HG02938 (cell line): ENCODE measurements around the gene ZMYND8.
"Not testable (repeated sequence)": the region's sequence is repeated elsewhere in the genome, so short reads cannot be mapped to it uniquely, and the experiment has no call there.

Experiments
- ATAC-seq: cut with Tn5 transposase; IDR thresholded peaks from one replicate; pipeline ENCODE4 v1.9.1; 2021; ENCODE audit warnings: mild to moderate bottlenecking, moderate library complexity; ENCODE audit not compliant: unreplicated experiment

Gene ZMYND8

DNA sequence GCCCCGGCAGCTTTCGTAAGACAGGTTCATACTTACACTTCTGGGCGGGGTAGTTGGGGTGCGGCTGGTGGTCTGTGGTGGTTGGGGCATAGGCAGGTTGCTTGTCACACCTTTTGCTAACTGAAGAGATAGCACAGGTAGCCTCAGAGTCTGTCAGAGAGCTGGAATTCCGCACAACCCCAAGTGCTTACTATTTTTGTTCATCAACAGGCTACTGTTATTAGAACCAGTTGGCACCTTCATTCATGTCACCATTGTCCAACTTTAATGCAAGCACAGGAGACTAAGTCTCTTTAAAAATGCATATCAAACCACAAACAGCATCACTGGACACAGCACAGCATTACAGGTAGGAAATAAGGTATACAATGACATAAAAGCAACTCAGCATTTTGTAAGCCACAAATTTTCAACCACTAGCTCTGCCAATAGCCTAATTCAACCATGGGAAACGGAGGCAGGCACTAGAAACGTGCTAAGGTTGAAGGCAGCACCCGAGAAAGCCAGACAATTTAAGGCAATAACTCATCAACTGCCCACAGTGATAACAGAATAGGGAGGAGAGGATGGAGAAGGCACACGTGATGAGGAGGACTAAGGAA lies 143.8 kb downstream of the ZMYND8 start:
- no peak for ATAC-seq

DNA sequence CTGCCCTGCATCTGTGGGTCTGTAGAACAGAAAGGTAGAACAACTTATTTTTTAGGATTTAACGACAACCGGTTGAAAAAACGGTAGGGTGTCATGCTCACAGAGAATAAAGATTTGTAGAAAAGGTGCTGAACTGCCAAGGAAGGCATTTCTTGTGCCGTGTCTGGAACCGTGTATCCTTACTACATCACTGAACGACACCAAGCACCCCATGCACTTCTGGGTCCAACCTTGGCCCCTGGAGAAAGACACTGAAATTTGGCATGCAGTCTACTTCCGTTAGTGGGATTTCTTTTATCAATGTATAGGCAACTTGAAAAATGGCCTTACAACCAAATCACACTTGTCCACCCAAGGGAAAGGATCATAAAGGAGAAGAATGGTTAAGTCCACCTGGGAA lies 145.5 kb downstream of the ZMYND8 start:
- no peak for ATAC-seq

DNA sequence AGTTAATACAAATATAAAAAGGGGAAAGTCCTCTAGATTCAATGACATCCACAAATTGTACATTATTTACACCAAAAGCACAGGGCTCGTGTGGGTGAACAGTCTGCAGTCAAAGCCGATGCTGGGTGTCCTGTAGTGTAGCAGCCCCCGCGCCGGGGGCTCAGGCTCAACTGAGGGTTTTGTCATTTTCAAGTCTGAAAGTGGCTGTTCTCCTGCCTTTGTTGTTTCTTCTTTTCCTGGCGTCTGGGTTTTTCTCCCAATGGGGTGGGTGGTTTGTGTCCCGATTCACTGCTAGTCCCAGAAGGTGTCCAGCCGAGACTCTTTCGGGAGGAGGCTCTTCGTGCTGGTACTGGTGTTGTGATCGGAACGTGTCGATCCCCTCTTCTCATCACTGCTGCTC lies 146.0 kb downstream of the ZMYND8 start:
- no peak for ATAC-seq

DNA sequence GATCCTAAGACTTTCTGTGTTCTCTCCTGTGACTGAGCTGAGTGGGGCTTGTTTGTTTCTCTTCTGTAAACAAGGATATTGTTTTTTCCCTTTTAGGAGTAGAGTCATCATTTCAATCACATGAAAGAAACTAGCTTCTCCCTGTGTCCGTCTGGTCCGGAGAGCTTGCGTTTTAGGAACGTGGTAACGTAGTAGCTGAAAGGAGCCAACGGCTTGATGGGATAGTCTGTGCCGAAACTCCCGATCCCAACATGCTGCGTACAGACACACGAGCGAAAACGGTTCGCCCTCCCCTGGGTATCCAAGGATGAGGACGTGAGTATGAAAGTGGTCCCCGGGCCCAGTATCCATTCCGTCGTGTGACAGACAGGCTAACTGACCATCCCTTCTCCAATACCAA lies 146.5 kb downstream of the ZMYND8 start:
- ATAC-seq: no peak

DNA sequence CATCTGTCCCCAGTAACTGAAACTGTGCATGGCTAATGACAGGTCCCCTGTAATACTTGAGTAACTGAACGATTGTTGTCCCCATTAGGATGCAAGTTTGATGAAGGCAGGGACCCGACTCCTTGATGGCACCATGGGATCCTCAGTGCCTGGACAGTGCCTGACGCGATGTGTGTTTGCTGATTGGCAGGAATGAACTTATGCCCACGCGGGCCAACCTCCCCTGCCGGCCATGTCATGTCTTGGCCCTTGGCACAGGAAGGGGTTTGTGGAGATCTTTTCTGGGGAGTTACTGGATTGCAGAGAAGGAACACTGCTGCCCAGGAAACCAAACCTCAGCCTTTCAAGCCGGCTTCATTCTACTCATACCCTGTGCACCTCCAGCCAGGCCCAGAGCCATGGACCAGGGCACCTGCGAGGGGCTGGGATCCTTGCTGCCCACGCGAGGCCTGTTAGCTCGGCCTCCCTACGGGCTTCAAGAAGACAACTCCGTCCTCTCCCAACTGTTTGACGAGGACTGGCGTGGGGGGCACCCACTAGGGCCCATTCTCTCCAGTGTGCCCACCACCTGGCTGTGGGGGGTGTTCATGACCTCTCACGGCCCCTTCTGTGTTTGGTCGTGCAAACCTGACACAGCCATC lies 147.8 kb downstream of the ZMYND8 start:
- ATAC-seq: no peak

DNA sequence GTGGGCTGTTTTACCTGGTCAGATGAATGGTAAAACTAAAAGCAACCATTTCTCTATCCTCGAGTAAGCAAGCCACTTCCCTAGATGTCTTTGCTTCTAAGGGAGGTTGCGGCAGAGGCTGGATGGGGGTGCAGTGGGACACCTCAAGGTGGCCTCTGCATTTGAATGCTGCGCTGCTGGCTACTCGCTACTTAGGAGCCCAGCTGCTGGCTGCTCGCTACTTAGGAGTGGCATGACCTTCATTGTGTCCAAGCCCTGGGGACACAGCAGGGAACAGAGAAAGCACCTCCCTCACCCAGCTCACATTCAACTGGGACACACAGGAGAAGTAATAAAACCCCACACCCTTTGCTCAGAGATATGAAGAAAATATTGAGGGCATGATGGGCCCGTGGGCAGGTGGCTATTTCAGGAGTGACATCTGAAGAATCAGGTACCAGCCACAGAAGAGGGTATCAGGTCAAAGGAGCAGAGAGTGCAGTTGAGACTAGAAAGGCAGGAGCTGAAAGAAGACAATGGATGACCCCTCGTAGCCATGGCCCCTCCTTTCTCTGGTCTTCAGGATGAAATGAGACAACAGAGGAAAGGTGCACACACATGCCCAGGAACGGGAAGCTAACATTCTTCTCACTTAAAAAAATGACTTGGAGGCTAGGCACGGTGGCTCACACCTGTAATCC lies 149.4 kb downstream of the ZMYND8 start:
- no peak for ATAC-seq

DNA sequence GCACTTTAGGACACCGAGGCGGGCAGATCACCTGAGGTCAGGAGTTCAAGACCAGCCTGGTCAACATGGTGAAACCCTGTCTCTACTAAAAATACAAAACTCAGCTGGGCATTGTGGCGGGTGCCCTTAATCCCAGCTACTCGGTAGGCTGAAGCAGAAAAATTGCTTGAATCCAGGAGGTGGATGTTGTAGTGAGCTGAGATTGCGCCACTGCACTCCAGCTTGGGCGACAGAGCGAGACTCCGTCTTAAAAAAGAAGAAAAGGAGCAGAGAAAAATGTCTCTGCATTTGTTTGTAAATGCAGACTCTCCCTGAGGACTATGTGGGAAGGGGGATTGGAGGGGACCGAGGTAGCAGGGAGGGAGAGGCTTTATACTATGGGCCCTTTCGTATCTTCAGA lies 149.9 kb downstream of the ZMYND8 start:
- not testable (repeated sequence) for ATAC-seq

DNA sequence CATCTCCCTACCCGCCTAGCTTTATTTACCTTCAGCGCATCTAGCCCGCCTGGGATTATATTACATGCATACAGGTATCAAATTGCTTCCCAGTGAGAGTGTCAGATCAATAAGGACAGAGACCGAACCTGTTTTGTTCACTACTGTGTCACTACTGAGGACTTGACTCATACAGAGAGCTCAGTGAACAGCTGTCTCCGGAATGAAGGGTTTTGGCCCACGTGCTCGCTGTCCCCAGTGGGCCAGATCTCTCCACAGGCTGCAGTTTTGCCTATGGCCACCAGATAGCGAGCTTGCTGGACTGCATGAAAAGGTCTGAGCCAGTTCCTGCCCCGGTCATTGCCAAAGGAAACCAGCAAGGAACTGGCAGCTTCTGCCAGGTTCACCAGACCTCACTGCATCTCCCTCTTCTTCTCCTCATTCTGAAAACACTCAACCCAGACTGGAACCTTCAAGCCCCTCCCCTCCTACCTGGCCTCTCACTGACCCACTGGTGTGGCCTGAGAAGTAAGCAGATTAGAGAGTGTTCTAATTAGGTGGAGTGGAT lies 150.8 kb downstream of the ZMYND8 start:
- no peak for ATAC-seq

DNA sequence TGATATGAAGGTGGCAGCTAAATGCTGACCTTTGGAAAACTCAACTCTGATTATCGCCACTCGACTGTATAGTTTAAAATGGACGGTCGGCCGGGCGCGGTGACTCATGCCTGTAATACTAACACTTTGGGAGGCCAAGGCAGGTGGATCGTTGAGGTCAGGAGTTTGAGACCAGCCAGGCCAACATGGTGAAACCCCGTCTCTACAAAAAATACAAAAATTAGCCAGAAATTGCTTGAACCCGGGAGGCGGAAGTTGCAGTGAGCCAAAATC lies 151.7 kb downstream of the ZMYND8 start:
- not testable (repeated sequence) for ATAC-seq

DNA sequence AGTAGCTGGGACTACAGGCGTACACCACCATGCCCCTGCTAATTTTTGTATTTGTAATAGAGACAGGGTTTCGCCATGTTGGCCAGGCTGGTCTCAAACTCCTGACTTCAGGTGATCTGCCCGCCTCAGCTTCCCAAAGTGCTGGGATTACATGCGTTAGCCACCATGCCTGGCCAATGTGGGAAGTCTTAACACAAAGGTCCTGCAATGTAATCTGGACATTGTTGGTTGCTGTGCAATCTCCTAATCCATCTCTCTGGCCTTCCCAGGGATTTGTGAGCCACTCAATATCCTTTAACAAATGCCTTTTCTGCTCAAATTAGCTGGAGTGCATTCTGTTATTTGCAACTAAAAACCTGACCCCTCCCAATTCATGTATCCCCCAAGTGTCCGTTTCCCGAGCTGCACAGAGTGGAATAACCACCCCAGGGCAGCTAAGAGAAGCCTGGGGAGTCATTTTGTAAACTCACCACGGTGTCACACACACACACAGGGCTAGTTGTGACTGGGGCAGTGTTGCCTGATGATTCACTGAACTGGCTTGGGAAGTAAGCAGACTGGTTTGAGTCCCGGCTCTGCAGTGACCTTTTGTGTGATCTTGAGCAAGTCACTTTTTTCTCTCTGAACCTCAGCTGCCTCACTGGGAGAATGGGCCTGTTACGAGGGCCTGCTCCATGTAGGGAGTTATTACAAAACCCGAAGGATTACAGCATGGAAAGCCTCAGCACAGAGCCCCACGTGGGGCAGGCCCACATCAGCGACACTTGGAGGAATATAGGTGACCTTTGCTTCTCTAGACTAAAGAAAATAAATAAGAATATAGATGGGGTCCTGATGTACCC lies 152.3 kb downstream of the ZMYND8 start:
- ATAC-seq: no peak

DNA sequence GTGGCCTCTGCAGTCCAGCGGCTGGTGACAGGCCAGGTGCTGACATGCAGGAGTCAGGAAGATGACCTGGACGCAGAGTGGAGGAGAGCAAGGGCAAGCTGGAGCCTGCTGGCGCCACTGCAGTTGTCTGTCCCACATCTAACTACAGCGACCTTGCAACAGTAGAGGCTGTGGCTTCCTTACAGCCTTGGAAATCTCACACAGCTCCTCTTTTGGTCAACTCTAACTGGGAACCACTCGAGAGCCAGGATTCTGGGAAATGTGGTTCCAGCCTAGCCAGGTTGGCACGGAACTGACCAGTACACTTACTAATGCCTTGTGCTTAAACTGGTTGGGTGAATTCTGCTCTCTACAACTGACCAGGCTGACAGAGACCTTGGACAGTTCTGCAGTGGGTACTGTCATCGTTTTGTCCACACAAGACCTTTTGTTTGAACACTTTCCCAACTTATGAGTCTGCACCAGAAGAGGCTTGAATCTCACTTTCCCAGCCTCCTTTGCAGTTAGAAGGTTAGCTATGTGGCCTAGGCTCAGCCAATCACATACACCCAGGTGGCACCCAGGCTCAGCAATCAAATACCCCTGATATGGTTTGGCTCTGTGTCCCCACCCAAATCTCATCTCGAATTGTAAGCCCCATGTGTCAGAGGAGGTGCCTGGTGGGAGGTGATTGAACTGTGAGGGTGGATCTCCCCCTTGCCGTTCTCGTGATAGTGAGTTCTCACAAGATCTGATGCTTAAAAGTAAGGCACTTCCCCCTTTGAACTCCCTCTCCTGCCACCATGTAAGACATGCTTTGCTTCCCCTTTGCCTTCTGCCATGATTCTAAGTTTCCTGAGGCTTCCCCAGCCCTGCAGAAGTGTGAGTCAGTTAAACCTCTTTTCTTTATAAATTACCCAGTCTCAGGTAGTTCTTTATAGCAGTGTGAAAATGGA lies 153.5 kb downstream of the ZMYND8 start:
- ATAC-seq: no peak

DNA sequence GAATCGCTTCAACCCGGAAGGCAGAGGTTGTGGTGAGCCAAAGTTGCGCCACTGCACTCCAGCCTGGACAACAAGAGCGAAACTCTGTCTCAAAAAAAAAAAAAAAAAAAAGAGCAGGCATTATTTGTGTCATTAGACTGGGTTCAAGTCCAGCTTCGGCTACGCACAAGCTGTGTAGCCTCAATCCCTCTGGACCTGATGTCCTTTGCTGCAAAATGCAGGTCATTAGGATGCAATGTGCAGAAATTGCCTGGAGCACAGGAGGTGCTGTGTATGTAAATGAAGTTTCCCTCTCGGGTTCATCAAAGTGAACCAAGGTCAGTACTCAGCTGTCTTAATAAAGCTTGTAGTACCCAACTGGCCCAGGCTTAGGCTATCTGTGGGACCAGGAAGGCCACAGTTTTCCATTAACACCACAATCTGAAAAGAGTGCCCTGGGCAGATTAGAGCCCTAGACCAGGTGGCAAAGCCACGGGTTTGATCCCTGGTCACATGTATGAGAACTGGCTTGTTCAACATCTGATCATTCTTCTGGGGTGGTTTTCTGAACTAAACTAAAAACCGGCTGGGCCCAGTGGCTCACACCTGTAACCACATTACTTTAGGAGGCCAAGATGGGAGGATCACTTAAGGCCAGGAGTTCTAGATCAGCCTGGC lies 155.3 kb downstream of the ZMYND8 start:
- ATAC-seq: no peak

DNA sequence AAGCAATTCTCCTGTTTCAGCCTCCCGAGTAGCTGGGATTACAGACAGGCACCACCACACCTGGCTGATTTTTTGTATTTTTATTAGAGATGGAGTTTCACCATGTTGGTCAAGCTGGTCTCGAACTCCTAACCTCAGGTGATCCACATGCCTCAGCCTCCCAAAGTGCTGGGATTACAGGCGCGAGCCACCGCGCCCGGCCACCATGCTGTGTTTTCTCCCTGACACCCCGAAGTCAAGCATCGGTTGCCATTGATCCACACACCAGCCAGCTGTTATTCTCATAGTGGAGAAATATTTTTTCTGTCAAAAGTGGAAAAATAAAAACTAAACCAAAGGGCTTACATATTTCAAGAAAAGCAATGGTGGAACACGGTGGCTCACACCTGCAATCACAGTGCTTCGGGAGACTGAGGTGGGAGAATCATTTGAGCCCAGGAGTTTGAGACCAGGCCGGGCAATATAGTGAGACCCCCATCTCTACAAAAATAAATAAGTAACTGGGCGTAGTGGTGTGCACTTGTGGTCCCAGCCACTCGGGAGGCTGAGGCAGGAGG lies 157.4 kb downstream of the ZMYND8 start:
- ATAC-seq: no peak

DNA sequence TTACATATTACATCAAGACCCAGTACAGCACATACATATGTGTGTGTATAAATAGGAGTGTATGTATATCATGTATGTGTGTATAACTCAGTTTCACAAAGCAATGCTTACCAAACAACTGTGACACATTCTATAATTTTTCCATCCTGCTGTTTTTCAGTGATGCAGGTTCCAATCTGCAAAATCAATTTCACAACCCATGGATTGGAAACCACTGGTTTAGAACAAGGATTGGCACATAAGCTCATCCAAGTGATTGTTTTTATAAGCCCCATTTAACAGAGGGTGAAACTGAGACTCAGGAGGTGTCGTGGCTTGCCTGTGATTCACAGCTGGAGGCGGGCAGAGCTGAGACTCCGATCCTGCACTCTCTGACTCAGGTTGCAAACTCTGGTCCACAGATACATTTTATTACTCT lies 158.2 kb downstream of the ZMYND8 start:
- ATAC-seq: no peak

DNA sequence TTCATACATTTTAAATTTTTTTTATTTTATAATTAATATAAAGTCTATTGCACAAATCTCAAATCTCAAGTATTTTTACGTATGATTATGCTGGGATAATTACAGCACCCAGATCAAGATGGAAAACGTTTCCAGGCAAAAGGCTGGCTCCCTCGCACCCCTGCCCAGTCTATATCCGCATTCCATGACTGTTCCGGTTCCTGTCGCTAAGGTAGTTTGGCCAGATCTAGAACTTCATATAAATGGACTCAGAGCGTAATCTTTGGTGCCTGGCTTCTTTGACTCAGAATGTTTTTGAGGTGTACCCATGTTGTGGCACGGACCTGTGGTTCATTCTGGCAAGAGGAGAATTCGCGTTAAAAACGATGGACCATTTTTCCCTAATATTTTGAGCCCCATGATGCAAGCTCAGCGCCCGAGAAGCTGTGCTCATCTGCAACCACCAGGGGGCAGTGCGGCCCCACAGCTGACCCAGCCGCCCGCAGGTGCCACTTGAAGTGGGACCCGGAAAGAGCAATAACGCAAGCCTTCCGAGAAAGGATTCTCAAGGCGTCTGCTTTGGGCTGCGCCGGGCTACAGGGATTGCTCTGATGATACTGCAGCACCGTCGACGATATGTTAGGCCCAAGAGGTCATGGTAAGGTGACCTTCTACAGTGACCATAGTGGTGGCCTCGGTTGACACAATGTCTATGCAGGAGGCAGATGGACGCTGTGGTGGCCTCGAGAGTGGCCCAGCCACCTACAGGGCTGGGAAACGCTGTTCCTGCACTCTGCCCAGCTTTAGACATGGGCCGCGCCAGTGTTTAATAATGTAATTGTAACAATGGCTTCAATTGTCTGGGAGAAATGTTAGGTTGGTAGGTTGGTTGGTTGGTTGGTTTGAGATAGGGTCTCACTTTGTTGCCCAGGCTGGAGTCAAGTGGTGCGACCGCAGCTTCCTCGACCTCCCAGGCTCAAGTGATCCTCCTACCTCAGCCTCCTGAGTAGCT lies 160.1 kb downstream of the ZMYND8 start:
- ATAC-seq: no peak

DNA sequence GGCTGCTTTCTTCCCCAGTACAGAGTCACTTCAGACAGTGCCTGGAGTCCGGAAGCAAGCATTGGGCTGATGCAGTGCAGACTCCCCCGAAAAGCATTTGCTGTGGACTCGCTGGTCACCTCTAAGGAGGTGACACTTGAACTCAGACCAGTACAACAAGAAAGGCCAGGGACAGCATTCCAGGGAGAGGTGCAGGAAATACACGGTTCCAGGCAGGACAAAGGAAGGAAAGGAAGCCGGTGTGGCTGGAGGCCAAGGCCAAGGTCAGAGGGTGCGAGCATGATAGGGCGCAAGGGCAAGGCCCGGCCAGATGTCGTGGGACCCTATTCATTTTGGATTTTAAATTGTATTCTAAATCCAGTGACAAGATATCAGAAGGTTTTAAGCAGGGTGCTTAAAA lies 160.9 kb downstream of the ZMYND8 start:
- no peak for ATAC-seq

DNA sequence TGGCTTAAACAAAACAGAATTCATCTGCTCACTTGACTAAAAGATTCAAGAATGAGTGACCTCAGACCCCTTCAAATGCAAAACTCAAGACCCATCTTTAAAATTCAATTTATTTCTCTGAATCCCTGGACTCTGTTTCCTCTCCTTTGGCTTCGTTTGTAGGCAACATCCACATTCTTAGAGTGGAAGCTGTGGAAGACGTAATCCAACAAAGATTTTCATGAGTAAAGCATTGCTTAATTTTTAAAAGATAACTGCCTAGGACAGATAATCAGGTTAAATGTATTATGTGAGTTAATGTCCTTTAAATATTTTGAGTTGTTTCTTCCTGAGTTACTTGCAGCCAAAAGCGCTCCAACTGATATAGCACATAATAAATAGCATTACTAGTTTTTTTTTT lies 164.5 kb downstream of the ZMYND8 start:
- no peak for ATAC-seq

DNA sequence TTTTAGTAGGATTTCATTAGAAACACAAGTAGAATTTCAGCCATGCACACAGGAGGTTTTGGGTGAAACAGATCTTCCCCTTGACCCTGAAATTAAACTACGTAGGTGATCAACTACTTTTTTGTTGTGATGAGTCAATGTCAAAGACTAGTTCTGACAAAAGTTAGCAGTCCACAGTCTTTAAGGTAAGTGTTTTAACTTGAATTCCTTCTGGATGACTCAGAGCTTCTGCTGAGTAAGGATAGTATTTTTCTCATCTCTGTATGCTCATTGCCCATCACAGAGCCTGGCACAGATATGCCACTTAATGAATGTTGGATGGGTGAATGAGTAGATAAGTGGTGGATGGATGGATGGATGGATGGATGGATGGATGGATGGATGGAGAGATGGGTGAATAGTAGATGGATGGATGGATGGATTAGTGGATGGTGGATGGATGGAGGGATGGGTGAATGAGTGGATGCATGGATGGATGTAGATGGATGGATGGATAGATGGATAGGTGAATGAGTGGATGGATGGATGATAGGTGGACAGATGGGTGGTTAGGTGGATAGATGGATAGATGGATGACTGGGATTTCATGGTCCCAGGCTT lies 165.3 kb downstream of the ZMYND8 start:
- no peak for ATAC-seq
